GM21576 (cell line): Measurements from ENCODE around the gene KLK1.
"Not testable (repeated sequence)": the region's sequence is repeated elsewhere in the genome, so short reads cannot be mapped to it uniquely, and the experiment has no call there.

Source experiments
- ATAC-seq: cut with Tn5 transposase; IDR thresholded peaks from one replicate; pipeline ENCODE4 v1.9.1; 2021; ENCODE audit warnings: mild to moderate bottlenecking, moderate library complexity; ENCODE audit not compliant: unreplicated experiment

Gene KLK1

GRCh38 chr19:50770164-50770563 lies 53.4 kb downstream of the KLK1 start, which contains the start of gene GPR32:
GPR32 (plus strand) TSS chr19:50770464; CDS start chr19:50770601, 137 bp downstream.
- ATAC-seq = not testable (repeated sequence)
